ENCODE measurements around the gene CCND2. TPM values are rescaled to one million over a fixed set of nuclear protein-coding genes. Genes with fewer than 3 reads are reported as not detected.
A peak's percentile ranks its signal among the peaks of the same experiment; 100 is the strongest.

The CCND2 gene
- total and polyA plus RNA-seq, 3 donors from 2014 or later = 7.9 to 21.3 (median 19.9) TPM

GRCh38 chr12:4275016-4275869, 1.7 kb downstream of the CCND2 start:
- WGBS, 2 donors = 1 to 2% methylated on average over 40 to 43 of the region's 43 CpGs
- intact Hi-C loops (cut with DNase I; ENCODE audit: low total_unique reads) = loop anchor here (10.0 kb wide), 1 partner anchor 240 kb away; no protein-coding TSS in a partner anchor
- Histone ChIP-seq H3K9me3 (no peaks in the 10 kb centered on the region), H3K27me3 (no peaks in the 10 kb centered on the region), H3K4me3 (peak overlapping the region; percentile 69 to 85), H3K4me1 (peaks cover 32% of the 10 kb centered on the region), H3K36me3 (ENCODE audit: low read depth, missing control alignments) (no peaks in the 10 kb centered on the region), H3K27ac (peak overlapping the region; percentile 89 to 92)
- no peak for DNase-seq
- TF ChIP-seq CTCF (IDR thresholded peaks at IDR 0.05) (no peak), POLR2A (IDR thresholded peaks at IDR 0.05) (no peak)

- Histone ChIP-seq H3K27ac (peak overlapping the region; percentile 89 to 92), H3K4me1 (peaks cover 37% of the 10 kb centered on the region), H3K4me3 (peak overlapping the region; percentile 69 to 85), H3K9me3 (no peaks in the 10 kb centered on the region), H3K27me3 (no peaks in the 10 kb centered on the region), H3K36me3 (ENCODE audit: low read depth, missing control alignments) (no peaks in the 10 kb centered on the region)
- no peak for TF ChIP-seq CTCF (IDR thresholded peaks at IDR 0.05)
- TF ChIP-seq POLR2A (IDR thresholded peaks at IDR 0.05) = no peak
- intact Hi-C loops (cut with DNase I; ENCODE audit: low total_unique reads) = loop anchor here (10.0 kb wide), 1 partner anchor 241 kb away; no protein-coding TSS in a partner anchor
- 15 to 19% methylated on average over 14 of the region's 14 CpGs for WGBS, 2 donors
- no peak for DNase-seq
These were observed 2.3 kb downstream of the CCND2 start for GRCh38 chr12:4275870-4276301.

GRCh38 chr12:4276524-4277204, 3.1 kb downstream of the CCND2 start:
- H3K4me1 ChIP-seq = peaks cover 41% of the 10 kb centered on the region
- H3K36me3 ChIP-seq (ENCODE audit: low read depth, missing control alignments) = no peaks in the 10 kb centered on the region
- WGBS, 2 donors = 5% methylated on average over 10 of the region's 10 CpGs
- no peaks in the 10 kb centered on the region for H3K27me3 ChIP-seq
- H3K27ac ChIP-seq = peak overlapping the region in 1 of 2 donors; percentile 55
- H3K4me3 ChIP-seq = no peak overlapping the region
- intact Hi-C loops (cut with DNase I; ENCODE audit: low total_unique reads) = loop anchor here (10.0 kb wide), 1 partner anchor 242 kb away; no protein-coding TSS in a partner anchor
- H3K9me3 ChIP-seq = no peaks in the 10 kb centered on the region
- TF ChIP-seq CTCF (IDR thresholded peaks at IDR 0.05) = peak; percentile 84 to 85 (median 84)
- TF ChIP-seq POLR2A (IDR thresholded peaks at IDR 0.05) = no peak
- peak; percentile 89 for DNase-seq

GRCh38 chr12:4277205-4277543, 3.6 kb downstream of the CCND2 start:
- peak overlapping the region in 1 of 2 donors; percentile 55 for H3K27ac ChIP-seq
- no peaks in the 10 kb centered on the region for H3K27me3 ChIP-seq
- no peaks in the 10 kb centered on the region for H3K9me3 ChIP-seq
- intact Hi-C loops (cut with DNase I; ENCODE audit: low total_unique reads) = loop anchor here (10.0 kb wide), 1 partner anchor 242 kb away; no protein-coding TSS in a partner anchor
- 25 to 32% methylated on average over 6 of the region's 6 CpGs for WGBS, 2 donors
- H3K36me3 ChIP-seq (ENCODE audit: low read depth, missing control alignments) = no peaks in the 10 kb centered on the region
- H3K4me3 ChIP-seq = no peak overlapping the region
- TF ChIP-seq POLR2A (IDR thresholded peaks at IDR 0.05) = no peak
- peak in 1 of 3 experiments; percentile 56 for TF ChIP-seq CTCF (IDR thresholded peaks at IDR 0.05)
- peaks cover 41% of the 10 kb centered on the region for H3K4me1 ChIP-seq
- DNase-seq = no peak

Measured in testis (tissue), 3 donors.